DND-41 (cell line): ENCODE measurements around the gene MYL4.

Experiments
- EZH2 ChIP-seq: IDR thresholded peaks from 3 replicates; pipeline ENCODE4 v1.6.1; 2012; ENCODE audit warnings: borderline replicate concordance, low read depth, mild to moderate bottlenecking, moderate library complexity, low read length, inconsistent platforms; ENCODE audit not compliant: severe bottlenecking
- TF ChIP-seq, protein P1 (sequence below): IDR thresholded peaks from 2 replicates; pipeline ENCODE4 v1.5.1; 2012; ENCODE audit warnings: borderline replicate concordance, low read length, moderate library complexity, mild to moderate bottlenecking; ENCODE audit not compliant: poor library complexity, severe bottlenecking; ENCODE audit errors: extremely low read depth

DNA sequence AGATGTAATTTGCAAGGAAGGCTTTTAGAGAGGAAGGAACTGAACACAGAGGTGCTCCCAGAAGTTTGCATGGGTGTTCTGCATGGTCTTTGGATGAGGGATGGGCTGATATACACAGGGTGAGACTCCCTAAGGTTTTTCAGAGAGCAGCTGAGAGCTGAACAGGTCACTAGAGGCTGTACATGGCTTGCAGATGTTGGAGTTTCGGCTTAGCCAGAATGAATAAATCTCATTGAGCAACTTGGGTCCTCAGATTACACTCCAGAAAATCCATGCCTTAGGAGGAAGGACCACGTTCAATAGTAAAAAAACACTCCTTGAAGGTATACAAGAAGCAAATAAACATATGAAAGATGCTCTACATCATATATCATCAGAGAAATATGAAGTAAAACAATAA, 37.0 kb downstream of the MYL4 start:
- TF ChIP-seq, protein P1, sequence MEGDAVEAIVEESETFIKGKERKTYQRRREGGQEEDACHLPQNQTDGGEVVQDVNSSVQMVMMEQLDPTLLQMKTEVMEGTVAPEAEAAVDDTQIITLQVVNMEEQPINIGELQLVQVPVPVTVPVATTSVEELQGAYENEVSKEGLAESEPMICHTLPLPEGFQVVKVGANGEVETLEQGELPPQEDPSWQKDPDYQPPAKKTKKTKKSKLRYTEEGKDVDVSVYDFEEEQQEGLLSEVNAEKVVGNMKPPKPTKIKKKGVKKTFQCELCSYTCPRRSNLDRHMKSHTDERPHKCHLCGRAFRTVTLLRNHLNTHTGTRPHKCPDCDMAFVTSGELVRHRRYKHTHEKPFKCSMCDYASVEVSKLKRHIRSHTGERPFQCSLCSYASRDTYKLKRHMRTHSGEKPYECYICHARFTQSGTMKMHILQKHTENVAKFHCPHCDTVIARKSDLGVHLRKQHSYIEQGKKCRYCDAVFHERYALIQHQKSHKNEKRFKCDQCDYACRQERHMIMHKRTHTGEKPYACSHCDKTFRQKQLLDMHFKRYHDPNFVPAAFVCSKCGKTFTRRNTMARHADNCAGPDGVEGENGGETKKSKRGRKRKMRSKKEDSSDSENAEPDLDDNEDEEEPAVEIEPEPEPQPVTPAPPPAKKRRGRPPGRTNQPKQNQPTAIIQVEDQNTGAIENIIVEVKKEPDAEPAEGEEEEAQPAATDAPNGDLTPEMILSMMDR: no peak
- TF ChIP-seq EZH2: no peak
